Sigmoid colon (tissue), 4 donors: ENCODE measurements around the gene COL15A1.

Source experiments
- CTCF ChIP-seq, 4 experiments: fragments of 450-650 bp in 3 of 4; fragments of 200-600 bp in 1 of 4; IDR thresholded peaks; one replicate each; pipeline ENCODE4 v1.5.1; 2016 to 2019; ENCODE audit warnings: antibody characterized with exemption in 4 of 4, mild to moderate bottlenecking in 3 of 4, moderate library complexity in 2 of 4
- EP300 ChIP-seq, 4 donors: sonication (generic); formaldehyde crosslinking; IDR thresholded peaks; one replicate each; pipeline ENCODE4 v1.6.1; 2017; ENCODE audit warnings: antibody characterized with exemption in 4 of 4

- no peak for TF ChIP-seq EP300 (IDR thresholded peaks at IDR 0.05)
- TF ChIP-seq CTCF (IDR thresholded peaks at IDR 0.05): no peak
These were observed 132.3 kb downstream of the COL15A1 start for GRCh38 chr9:99076030-99076429.
